IgD-negative memory B cell (primary cell): ENCODE results near the gene CAPN7. TPM values are rescaled to one million over a fixed set of nuclear protein-coding genes. Genes with fewer than 3 reads are reported as not detected.

ENCODE experiments used
- H3K27ac Mint-ChIP-seq, 3 donors: one replicate each; pipeline ENCODE4 v1.8.0; 2020 to 2022; ENCODE audit warnings: mild to moderate bottlenecking in 3 of 3, mixed read lengths in 3 of 3, moderate library complexity in 1 of 3
- H3K27me3 Mint-ChIP-seq: one replicate; pipeline ENCODE4 v1.8.0; 2021; ENCODE audit warnings: mixed read lengths
- H3K36me3 Mint-ChIP-seq: one replicate; pipeline ENCODE4 v1.8.0; 2020; ENCODE audit warnings: mild to moderate bottlenecking, mixed read lengths
- H3K4me1 Mint-ChIP-seq, 3 donors: one replicate each; pipeline ENCODE4 v1.8.0; 2020 to 2022; ENCODE audit warnings: mixed read lengths in 3 of 3, mild to moderate bottlenecking in 1 of 3
- H3K4me3 Mint-ChIP-seq, 4 donors: one replicate each; pipeline ENCODE4 v1.8.0; 2020 to 2022; ENCODE audit warnings: mild to moderate bottlenecking in 4 of 4, mixed read lengths in 4 of 4, moderate library complexity in 3 of 4
- H3K9me3 Mint-ChIP-seq, 3 donors: one replicate each; pipeline ENCODE4 v1.8.0; 2020 to 2021; ENCODE audit warnings: mixed read lengths in 3 of 3, mild to moderate bottlenecking in 1 of 3
- polyA plus RNA-seq: library from polyadenylated mRNA; unstranded; fragments of 300-500 nt; fragmentation: Illumina TruSeq; gene quantifications from one replicate; pipeline ENCODE4 v1.2.3, GENCODE V29; 2021

CAPN7 gene
- polyA plus RNA-seq, 1 donor from 2014 or later: 27.8 TPM

DNA sequence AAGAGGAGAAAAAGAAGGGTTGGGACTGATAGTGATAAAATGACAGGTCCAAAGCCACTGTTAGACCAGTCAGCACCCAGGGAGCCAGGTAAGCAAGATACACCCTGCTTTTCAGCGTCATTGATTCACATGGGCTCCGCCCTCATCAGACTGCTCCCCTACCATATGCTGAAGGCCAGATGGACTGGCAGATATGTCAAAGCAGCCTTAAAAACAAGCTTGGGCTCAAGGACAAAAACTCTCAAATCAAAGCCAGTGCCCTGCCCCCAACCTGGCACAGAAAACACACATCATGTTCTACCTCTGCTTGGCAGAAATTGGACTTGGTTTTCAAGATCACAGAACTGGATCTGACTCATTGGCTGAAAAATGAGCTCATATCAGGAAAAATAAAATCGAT, 93.0 kb downstream of the CAPN7 start:
- no peaks in the 10 kb centered on the region for H3K27me3 Mint-ChIP-seq
- H3K4me1 Mint-ChIP-seq: peaks cover 58 to 70% (median 68%) of the 10 kb centered on the region in 3 donors
- H3K4me3 Mint-ChIP-seq: no peak overlapping the region
- peaks cover 10% of the 10 kb centered on the region for H3K36me3 Mint-ChIP-seq
- peak overlapping the region; percentile 3 to 85 (median 74) for H3K27ac Mint-ChIP-seq
- H3K9me3 Mint-ChIP-seq: peaks cover 0 to 2% (median 0%) of the 10 kb centered on the region in 3 donors

DNA sequence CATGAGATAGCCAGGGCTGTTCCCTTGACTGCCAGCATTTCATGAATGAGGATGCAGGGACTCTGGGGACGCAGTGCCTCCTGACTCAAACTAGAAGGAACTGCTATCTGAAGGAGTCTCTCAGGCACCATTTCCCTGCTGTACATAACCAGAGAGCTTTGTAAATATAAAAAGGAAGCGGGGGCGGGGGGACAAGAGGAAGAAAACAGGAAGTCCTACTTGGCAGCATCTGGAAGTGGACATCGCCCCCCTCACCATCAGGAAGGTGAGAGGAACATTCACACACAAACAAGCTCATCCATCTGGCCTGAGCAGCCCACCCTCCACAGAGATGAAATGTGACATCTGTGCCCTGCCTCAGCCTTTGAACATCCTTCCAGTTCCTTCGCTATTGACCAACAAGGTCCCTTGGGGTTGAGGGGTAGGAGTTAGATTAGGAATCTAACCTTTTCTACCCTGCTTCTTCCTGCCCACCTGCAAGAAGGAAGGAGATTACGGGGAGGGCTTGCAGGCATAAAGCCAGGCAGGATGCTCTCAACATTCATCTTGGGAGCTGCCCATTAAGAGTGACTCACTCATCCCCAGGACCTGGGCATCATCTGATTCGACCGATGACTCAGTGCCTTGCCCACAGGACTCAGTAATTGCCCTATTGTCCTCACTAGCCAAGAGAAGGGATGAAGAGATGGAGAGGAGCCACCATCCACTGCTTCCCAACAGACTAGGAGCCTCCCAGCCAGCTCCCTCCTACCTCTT, 94.5 kb downstream of the CAPN7 start:
- H3K27me3 Mint-ChIP-seq: no peaks in the 10 kb centered on the region

DNA sequence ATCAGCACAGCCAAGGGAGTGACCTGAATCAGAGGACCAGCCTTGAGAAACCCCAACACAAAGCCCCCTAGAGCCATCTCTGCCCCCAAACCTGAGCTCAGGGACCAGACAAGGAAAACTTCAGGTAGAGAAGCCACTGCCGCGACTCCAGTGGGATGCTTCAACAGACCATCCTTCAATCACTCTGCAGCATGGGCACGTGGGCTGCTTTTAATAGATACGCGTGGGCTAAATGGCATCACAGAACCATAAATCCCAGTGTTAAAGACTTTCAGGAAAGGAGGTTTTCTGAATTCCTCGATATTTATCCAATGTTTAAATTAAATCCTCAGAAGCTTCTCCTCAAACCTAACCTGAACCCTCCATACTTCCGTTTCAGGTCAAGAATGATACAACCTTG, 95.7 kb downstream of the CAPN7 start:
- Mint-ChIP-seq H3K9me3 (no peaks in the 10 kb centered on the region), H3K27ac (peak overlapping the region in 2 of 3 donors; percentile 8 to 76), H3K4me1 (peaks cover 59 to 71% (median 63%) of the 10 kb centered on the region in 3 donors), H3K27me3 (peaks cover 2% of the 10 kb centered on the region), H3K4me3 (no peak overlapping the region), H3K36me3 (peaks cover 17% of the 10 kb centered on the region)

More for the DNA sequence above, 94.5 kb downstream of the CAPN7 start:
- Mint-ChIP-seq H3K4me3 (peak overlapping the region in 2 of 4 donors; percentile 79 to 83), H3K36me3 (peaks cover 13% of the 10 kb centered on the region), H3K27ac (peak overlapping the region; percentile 8 to 65 (median 18)), H3K9me3 (no peaks in the 10 kb centered on the region), H3K4me1 (peaks cover 52 to 69% (median 63%) of the 10 kb centered on the region in 3 donors)

Other genes starting within 250 kb of the CAPN7 start
- 29.2 TPM for gene MRPS25, start 140.9 kb upstream of the CAPN7 start, polyA plus RNA-seq
- gene RBSN, start 107.1 kb upstream of the CAPN7 start, polyA plus RNA-seq: 18.2 TPM
- gene SH3BP5, start 126.3 kb downstream of the CAPN7 start, polyA plus RNA-seq: 117 TPM
- 12.3 TPM for gene METTL6, start 221.3 kb downstream of the CAPN7 start, polyA plus RNA-seq
- 5.4 TPM for gene EAF1, start 221.4 kb downstream of the CAPN7 start, polyA plus RNA-seq